ENCODE measurements around the gene PLPP2.

PLPP2 gene

GRCh38 chr19:291561-292280, 518 bp upstream of the PLPP2 start:
- H3K9ac ChIP-seq (ENCODE audit: low read length), result no peak overlapping the region
- no peaks in the 10 kb centered on the region for H4K20me1 ChIP-seq (ENCODE audit: insufficient read depth, low read length)
- H3K4me1 ChIP-seq (ENCODE audit: low read length), result no peaks in the 10 kb centered on the region
- peaks cover 80% of the 10 kb centered on the region for H3K27me3 ChIP-seq (replicated peaks; ENCODE audit: insufficient read depth, low read length)
- H3K4me2 ChIP-seq (ENCODE audit: low read depth, low read length), result no peak overlapping the region
- no peaks in the 10 kb centered on the region for H3K9me2 ChIP-seq (replicated peaks; ENCODE audit: insufficient read depth, low read length)
- no peak overlapping the region for H2AFZ ChIP-seq (ENCODE audit: low read length)
- H3F3A ChIP-seq (ENCODE audit: insufficient read depth, low read length), result no peaks in the 10 kb centered on the region
- H3K9me3 ChIP-seq (replicated peaks; ENCODE audit: insufficient read depth, low read length), result no peaks in the 10 kb centered on the region
- no peak overlapping the region for H3K4me3 ChIP-seq (ENCODE audit: low read length)
- no peak overlapping the region for H3K27ac ChIP-seq (ENCODE audit: low read length)
- H3K36me3 ChIP-seq (replicated peaks; ENCODE audit: insufficient read depth, low read length), result no peaks in the 10 kb centered on the region
- DNase-seq, result no peak
- TF ChIP-seq, protein P1, sequence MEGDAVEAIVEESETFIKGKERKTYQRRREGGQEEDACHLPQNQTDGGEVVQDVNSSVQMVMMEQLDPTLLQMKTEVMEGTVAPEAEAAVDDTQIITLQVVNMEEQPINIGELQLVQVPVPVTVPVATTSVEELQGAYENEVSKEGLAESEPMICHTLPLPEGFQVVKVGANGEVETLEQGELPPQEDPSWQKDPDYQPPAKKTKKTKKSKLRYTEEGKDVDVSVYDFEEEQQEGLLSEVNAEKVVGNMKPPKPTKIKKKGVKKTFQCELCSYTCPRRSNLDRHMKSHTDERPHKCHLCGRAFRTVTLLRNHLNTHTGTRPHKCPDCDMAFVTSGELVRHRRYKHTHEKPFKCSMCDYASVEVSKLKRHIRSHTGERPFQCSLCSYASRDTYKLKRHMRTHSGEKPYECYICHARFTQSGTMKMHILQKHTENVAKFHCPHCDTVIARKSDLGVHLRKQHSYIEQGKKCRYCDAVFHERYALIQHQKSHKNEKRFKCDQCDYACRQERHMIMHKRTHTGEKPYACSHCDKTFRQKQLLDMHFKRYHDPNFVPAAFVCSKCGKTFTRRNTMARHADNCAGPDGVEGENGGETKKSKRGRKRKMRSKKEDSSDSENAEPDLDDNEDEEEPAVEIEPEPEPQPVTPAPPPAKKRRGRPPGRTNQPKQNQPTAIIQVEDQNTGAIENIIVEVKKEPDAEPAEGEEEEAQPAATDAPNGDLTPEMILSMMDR (IDR thresholded peaks at IDR 0.05; ENCODE audit: low read length), result no peak
- TF ChIP-seq EZH2 (optimal IDR thresholded peaks at IDR 0.05; ENCODE audit: low read depth, low read length) (no peak), EZH2phosphoT487 (IDR thresholded peaks at IDR 0.05; ENCODE audit: low read length) (no peak)
- H3K79me2 ChIP-seq (ENCODE audit: low read length), result no peaks in the 10 kb centered on the region

GRCh38 chr19:290372-291005, 714 bp downstream of the PLPP2 start:
- peak overlapping the region; percentile 35; the same call in 1 of the 2 replicates for H2AFZ ChIP-seq (ENCODE audit: low read length)
- H3K9ac ChIP-seq (ENCODE audit: low read length), result no peak overlapping the region
- no peaks in the 10 kb centered on the region for H3K4me1 ChIP-seq (ENCODE audit: low read length)
- no peak overlapping the region for H3K4me3 ChIP-seq (ENCODE audit: low read length)
- DNase-seq, result peak; percentile 2
- peaks cover 76% of the 10 kb centered on the region for H3K27me3 ChIP-seq (replicated peaks; ENCODE audit: insufficient read depth, low read length)
- TF ChIP-seq, protein P1 (IDR thresholded peaks at IDR 0.05; ENCODE audit: low read length), result no peak
- TF ChIP-seq EZH2 (optimal IDR thresholded peaks at IDR 0.05; ENCODE audit: low read depth, low read length) (no peak), EZH2phosphoT487 (IDR thresholded peaks at IDR 0.05; ENCODE audit: low read length) (no peak)
- no peaks in the 10 kb centered on the region for H3K36me3 ChIP-seq (replicated peaks; ENCODE audit: insufficient read depth, low read length)
- H3K79me2 ChIP-seq (ENCODE audit: low read length), result no peaks in the 10 kb centered on the region
- no peaks in the 10 kb centered on the region for H3K9me3 ChIP-seq (replicated peaks; ENCODE audit: insufficient read depth, low read length)
- no peaks in the 10 kb centered on the region for H3K9me2 ChIP-seq (replicated peaks; ENCODE audit: insufficient read depth, low read length)
- no peaks in the 10 kb centered on the region for H3F3A ChIP-seq (ENCODE audit: insufficient read depth, low read length)
- H4K20me1 ChIP-seq (ENCODE audit: insufficient read depth, low read length), result no peaks in the 10 kb centered on the region
- H3K4me2 ChIP-seq (ENCODE audit: low read depth, low read length), result peak overlapping the region; percentile 15; the same call in 1 of the 2 replicates
- H3K27ac ChIP-seq (ENCODE audit: low read length), result no peak overlapping the region

DNA sequence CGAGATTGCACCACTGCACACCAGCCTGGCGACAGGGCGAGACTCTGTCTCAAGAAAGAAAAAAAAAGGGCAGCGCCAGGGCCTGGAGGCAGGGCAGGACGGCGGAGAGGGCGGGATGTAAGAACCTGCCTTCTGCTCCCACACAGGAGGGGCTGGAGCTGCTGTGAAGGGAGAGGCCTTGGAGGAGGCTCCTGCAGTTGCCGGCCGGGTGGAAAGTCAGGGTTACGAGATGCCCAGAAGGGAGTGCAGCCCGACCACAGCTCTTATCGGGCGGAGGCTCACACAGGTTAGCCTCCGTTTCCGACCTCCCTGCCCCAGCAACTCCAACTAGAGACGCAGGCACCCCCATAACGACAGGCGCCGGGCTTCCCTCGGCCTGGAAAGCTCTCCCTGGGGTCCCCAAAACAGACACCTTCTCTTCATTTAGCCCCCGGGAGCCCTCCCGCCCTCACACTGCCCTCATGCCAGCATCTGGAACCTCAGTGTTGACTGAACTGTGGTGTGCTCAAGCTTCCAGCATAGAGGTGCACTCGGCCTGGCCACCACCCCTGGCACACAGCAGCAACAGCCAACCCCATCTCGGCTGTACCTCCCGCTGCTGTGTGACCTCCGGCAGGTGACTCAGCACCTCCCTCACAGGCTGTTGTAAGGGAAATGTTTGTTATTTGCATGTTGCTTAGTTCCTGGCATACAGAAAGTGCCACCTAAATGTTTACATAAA, 1.4 kb downstream of the PLPP2 start:
- Histone ChIP-seq H3K9me2 (replicated peaks; ENCODE audit: insufficient read depth, low read length) (no peaks in the 10 kb centered on the region), H3K27ac (ENCODE audit: low read length) (no peak overlapping the region), H3K9ac (ENCODE audit: low read length) (no peak overlapping the region), H3K36me3 (replicated peaks; ENCODE audit: insufficient read depth, low read length) (no peaks in the 10 kb centered on the region), H3K4me2 (ENCODE audit: low read depth, low read length) (peak overlapping the region; percentile 15; the same call in 1 of the 2 replicates), H3K4me3 (ENCODE audit: low read length) (no peak overlapping the region), H4K20me1 (ENCODE audit: insufficient read depth, low read length) (no peaks in the 10 kb centered on the region), H3K9me3 (replicated peaks; ENCODE audit: insufficient read depth, low read length) (no peaks in the 10 kb centered on the region), H2AFZ (ENCODE audit: low read length) (peak overlapping the region; percentile 35; the same call in 1 of the 2 replicates), H3F3A (ENCODE audit: insufficient read depth, low read length) (no peaks in the 10 kb centered on the region), H3K4me1 (ENCODE audit: low read length) (no peaks in the 10 kb centered on the region), H3K27me3 (replicated peaks; ENCODE audit: insufficient read depth, low read length) (peaks cover 76% of the 10 kb centered on the region), H3K79me2 (ENCODE audit: low read length) (no peaks in the 10 kb centered on the region)
- TF ChIP-seq EZH2 (optimal IDR thresholded peaks at IDR 0.05; ENCODE audit: low read depth, low read length), result no peak
- TF ChIP-seq, protein P1 (IDR thresholded peaks at IDR 0.05; ENCODE audit: low read length), result no peak
- no peak for TF ChIP-seq EZH2phosphoT487 (IDR thresholded peaks at IDR 0.05; ENCODE audit: low read length)
- peak; percentile 33 for DNase-seq
